ENCODE results near the gene RAB6A. TPM values are rescaled to one million over a fixed set of nuclear protein-coding genes. Genes with fewer than 3 reads are reported as not detected.

Gene RAB6A
- total and polyA plus RNA-seq, 2 of the 8 experiments (the other 6 are each of a cell fraction or from before 2014, with no cell fraction given), result 24.4 to 88.6 TPM

DNA sequence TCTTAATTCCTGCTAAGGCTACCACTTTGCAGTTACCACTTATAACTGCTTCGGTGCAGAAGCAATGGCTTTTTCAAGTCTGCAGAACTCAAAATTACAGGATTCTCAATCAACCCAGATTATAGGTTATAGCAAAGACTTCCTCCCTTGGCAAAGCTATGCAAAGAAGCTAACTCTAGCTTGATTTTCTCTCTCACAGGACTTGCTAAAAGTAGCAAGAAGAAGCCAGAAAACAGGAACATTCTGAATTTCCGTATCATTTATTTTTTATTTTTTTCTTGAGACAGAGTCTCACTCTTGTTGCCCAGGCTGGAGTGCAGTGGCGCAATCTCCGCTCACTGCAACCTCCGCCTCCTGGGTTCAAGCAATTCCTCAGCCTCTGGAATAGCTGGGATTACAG lies 125.2 kb downstream of the RAB6A start (continued):
- TF ChIP-seq, protein P1, sequence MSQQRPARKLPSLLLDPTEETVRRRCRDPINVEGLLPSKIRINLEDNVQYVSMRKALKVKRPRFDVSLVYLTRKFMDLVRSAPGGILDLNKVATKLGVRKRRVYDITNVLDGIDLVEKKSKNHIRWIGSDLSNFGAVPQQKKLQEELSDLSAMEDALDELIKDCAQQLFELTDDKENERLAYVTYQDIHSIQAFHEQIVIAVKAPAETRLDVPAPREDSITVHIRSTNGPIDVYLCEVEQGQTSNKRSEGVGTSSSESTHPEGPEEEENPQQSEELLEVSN (IDR thresholded peaks at IDR 0.05), result no peak
- TF ChIP-seq CBX8 (IDR thresholded peaks at IDR 0.05; ENCODE audit: borderline replicate concordance, low read depth, low read length), result no peak
- TF ChIP-seq SP4 (IDR thresholded peaks at IDR 0.05; ENCODE audit: low read length), result no peak

Measured in H1 (cell line).